ENCODE data around the gene KDM6B.

The KDM6B gene

GRCh38 chr17:7820231-7820630, 13.8 kb upstream of the KDM6B start:
- DNase-seq (ENCODE audit: low spot score): no peak

GRCh38 chr17:7822126-7822525, 11.9 kb upstream of the KDM6B start:
- no peak for DNase-seq (ENCODE audit: low spot score)

GRCh38 chr17:7823581-7824001, 10.4 kb upstream of the KDM6B start:
- DNase-seq (ENCODE audit: low spot score): no peak

- no peak for DNase-seq (ENCODE audit: low spot score)
These were observed 9.7 kb upstream of the KDM6B start for GRCh38 chr17:7824021-7824924.

- no peak for DNase-seq (ENCODE audit: low spot score)
These were observed 8.6 kb upstream of the KDM6B start for GRCh38 chr17:7825206-7825990.

GRCh38 chr17:7830616-7831015, 3.4 kb upstream of the KDM6B start:
- no peak for DNase-seq (ENCODE audit: low spot score)

GRCh38 chr17:7831233-7831632, 2.8 kb upstream of the KDM6B start:
- no peak for DNase-seq (ENCODE audit: low spot score)

GRCh38 chr17:7832431-7832830, 1.6 kb upstream of the KDM6B start:
- DNase-seq (ENCODE audit: low spot score): no peak

- no peak for DNase-seq (ENCODE audit: low spot score)
These were observed 814 bp upstream of the KDM6B start for GRCh38 chr17:7833011-7833794.

- no peak for DNase-seq (ENCODE audit: low spot score)
These were observed 532 bp downstream of the KDM6B start for GRCh38 chr17:7834542-7834956.

- DNase-seq (ENCODE audit: low spot score): peak; percentile 88
These were observed 1.2 kb downstream of the KDM6B start for GRCh38 chr17:7834957-7835813.

- DNase-seq (ENCODE audit: low spot score): no peak
These were observed 2.0 kb downstream of the KDM6B start for GRCh38 chr17:7835814-7836595.

- peak; percentile 92 for DNase-seq (ENCODE audit: low spot score)
These were observed 2.8 kb downstream of the KDM6B start for GRCh38 chr17:7836596-7837407.

GRCh38 chr17:7837408-7838088, 3.5 kb downstream of the KDM6B start:
- peak; percentile 64 for DNase-seq (ENCODE audit: low spot score)

GRCh38 chr17:7838090-7839075, 4.4 kb downstream of the KDM6B start:
- DNase-seq (ENCODE audit: low spot score): peak; percentile 17

- peak; percentile 21 for DNase-seq (ENCODE audit: low spot score)
These were observed 5.3 kb downstream of the KDM6B start for GRCh38 chr17:7839190-7839875.

- DNase-seq (ENCODE audit: low spot score): peak; percentile 68
These were observed 5.9 kb downstream of the KDM6B start for GRCh38 chr17:7839876-7840261.

Measured in hematopoietic multipotent progenitor cell treated with erythropoietin and hydrocortisone succinate and interleukin-3 and kit ligand, for 15 days (in vitro differentiated cells).